NT2/D1 (cell line): ENCODE data around the gene SYNRG.

Source experiments
- SUZ12 ChIP-seq: IDR thresholded peaks from 2 replicates; pipeline ENCODE4 v1.6.1; 2011; ENCODE audit not compliant: insufficient read length, insufficient read depth; ENCODE audit errors: extremely low read depth
- YY1 ChIP-seq: IDR thresholded peaks from 2 replicates; pipeline ENCODE4 v1.6.1; 2011; ENCODE audit not compliant: insufficient read length, insufficient read depth
- ZNF274 ChIP-seq: IDR thresholded peaks from 2 replicates; pipeline ENCODE4 v1.6.1; 2011; ENCODE audit warnings: mild to moderate bottlenecking, low read depth, low read length

- TF ChIP-seq ZNF274 (no peak), SUZ12 (no peak), YY1 (no peak)
Measured at GRCh38 chr17:37553401-37553966, 55.7 kb downstream of the SYNRG start.
